Activated T-cell treated with anti-CD3 and anti-CD28 coated beads for 4 hours (primary cell): ENCODE results near the gene CTDSPL2.
A peak's percentile ranks its signal among the peaks of the same experiment; 100 is the strongest.
"Not testable (repeated sequence)": the region's sequence is repeated elsewhere in the genome, so short reads cannot be mapped to it uniquely, and the experiment has no call there.

Experiments used
- DNase-seq: peaks from one replicate; pipeline ENCODE4 v3.0.0-alpha.2; 2020

CTDSPL2 gene

GRCh38 chr15:44426975-44427755, at the start of gene CTDSPL2:
Gene CTDSPL2 (plus strand): TSS chr15:44427629. CDS start chr15:44459015, 31,386 bp downstream.
- DNase-seq: peak; percentile 89

- no peak for DNase-seq
Measured at GRCh38 chr15:44381236-44381635, 46.2 kb upstream of the CTDSPL2 start.

- DNase-seq: no peak
Measured at GRCh38 chr15:44385344-44385942, 42.0 kb upstream of the CTDSPL2 start.

- no peak for DNase-seq
Measured at GRCh38 chr15:44394062-44394461, 33.4 kb upstream of the CTDSPL2 start.

- DNase-seq: no peak
Measured at GRCh38 chr15:44394562-44394961, 32.9 kb upstream of the CTDSPL2 start.

GRCh38 chr15:44397869-44398268, 29.6 kb upstream of the CTDSPL2 start:
- DNase-seq: no peak

GRCh38 chr15:44414001-44414400, 13.4 kb upstream of the CTDSPL2 start:
- no peak for DNase-seq

GRCh38 chr15:44427756-44428724, 611 bp downstream of the CTDSPL2 start:
- DNase-seq: no peak

- DNase-seq: no peak
Measured at GRCh38 chr15:44435893-44436667, 8.7 kb downstream of the CTDSPL2 start.

GRCh38 chr15:44438402-44438801, 11.0 kb downstream of the CTDSPL2 start:
- no peak for DNase-seq

- no peak for DNase-seq
Measured at GRCh38 chr15:44441095-44441501, 13.7 kb downstream of the CTDSPL2 start.

- DNase-seq: no peak
Measured at GRCh38 chr15:44443515-44443914, 16.1 kb downstream of the CTDSPL2 start.

- no peak for DNase-seq
Measured at GRCh38 chr15:44447772-44448376, 20.4 kb downstream of the CTDSPL2 start.

- no peak for DNase-seq
Measured at GRCh38 chr15:44450172-44450571, 22.7 kb downstream of the CTDSPL2 start.

- not testable (repeated sequence) for DNase-seq
Measured at GRCh38 chr15:44453578-44454283, 26.3 kb downstream of the CTDSPL2 start.

- no peak for DNase-seq
Measured at GRCh38 chr15:44458429-44458828, 31.0 kb downstream of the CTDSPL2 start.

GRCh38 chr15:44468709-44469385, 41.4 kb downstream of the CTDSPL2 start:
- DNase-seq: no peak

- DNase-seq: no peak
Measured at GRCh38 chr15:44471885-44472455, 44.5 kb downstream of the CTDSPL2 start.

GRCh38 chr15:44479343-44479742, 51.9 kb downstream of the CTDSPL2 start:
- no peak for DNase-seq

GRCh38 chr15:44482090-44482489, 54.7 kb downstream of the CTDSPL2 start:
- no peak for DNase-seq
